RPMI7951 (cell line): ENCODE data around the gene S1PR1. TPM values are rescaled to one million over a fixed set of nuclear protein-coding genes. Genes with fewer than 3 reads are reported as not detected.
"Not testable (repeated sequence)": the region's sequence is repeated elsewhere in the genome, so short reads cannot be mapped to it uniquely, and the experiment has no call there.

Experiments
- DNase-seq: peaks from one replicate; pipeline ENCODE4 v3.0.0-alpha.2; 2012; ENCODE audit warnings: low read depth
- total RNA-seq: library from RNA; depleted of rRNA; stranded (reverse); fragments of >200 nt; shearing (Covaris generic); gene quantifications from 2 replicates; pipeline ENCODE4 v1.2.3, GENCODE V29; 2014

The S1PR1 gene
- total RNA-seq, 1 experiment from 2014 or later = 0.84 TPM

DNA sequence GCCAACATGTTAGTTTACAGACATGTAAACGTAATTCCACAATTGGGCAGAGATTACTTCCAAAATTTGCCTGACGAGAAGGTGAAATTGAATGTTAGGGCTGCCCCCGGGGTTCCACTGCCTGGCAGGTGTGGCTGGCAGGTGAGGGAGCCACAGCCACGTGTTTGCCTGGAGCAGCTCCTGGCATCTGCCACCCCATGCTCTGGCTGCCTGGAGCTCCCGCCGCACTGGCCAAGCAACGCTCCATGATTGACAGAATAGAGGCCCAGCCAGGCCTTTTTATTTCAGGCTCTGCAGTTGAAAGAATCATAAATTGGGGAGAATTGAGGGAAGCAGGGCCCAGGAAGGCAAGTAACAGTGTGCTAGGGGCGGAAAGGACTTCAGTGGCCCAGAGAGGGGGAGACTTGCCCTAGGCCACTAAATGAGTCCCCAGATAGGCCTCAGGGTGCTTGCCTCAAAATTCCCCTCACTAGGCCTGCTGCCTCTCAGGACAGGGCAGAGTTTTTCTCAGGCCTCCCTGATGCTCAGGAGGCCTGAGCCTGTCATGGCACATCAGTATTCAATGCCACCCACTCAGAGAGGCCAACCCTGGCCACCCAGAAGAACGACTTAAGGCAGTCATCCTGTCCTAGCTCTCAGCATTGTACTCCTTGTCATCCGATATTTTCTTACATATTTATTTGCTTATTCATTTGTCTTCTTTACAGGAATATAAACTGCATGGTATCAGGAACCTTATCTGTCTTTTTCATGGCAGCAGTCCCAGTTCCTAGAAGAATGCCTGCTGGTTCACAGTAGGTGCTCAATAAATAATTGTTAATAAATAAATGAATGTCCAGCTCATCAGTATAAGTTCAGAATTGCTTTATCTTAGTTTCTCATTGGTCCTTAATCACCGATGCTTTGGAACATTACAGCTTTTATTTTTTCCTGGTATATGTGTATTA lies 16.6 kb upstream of the S1PR1 start:
- DNase-seq = no peak

DNA sequence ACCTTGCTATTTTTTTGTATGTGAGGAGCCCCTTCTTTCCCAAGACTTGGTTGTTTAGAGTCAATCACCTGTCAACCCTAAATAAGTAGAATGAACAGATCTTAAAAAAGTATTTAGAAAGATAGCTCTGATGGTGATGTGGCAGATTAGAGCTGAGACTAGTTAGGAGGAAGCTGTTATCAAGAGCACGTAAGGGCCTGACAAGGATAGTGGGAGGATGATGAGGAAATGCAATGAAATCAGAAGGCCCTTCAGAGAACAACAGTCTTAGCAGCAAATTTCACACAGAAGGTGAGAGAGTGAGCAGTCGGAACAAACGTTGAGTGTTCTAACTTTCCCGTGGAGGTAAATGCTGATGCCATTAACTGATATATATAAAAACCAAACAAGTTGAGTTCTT lies 15.9 kb upstream of the S1PR1 start:
- no peak for DNase-seq

DNA sequence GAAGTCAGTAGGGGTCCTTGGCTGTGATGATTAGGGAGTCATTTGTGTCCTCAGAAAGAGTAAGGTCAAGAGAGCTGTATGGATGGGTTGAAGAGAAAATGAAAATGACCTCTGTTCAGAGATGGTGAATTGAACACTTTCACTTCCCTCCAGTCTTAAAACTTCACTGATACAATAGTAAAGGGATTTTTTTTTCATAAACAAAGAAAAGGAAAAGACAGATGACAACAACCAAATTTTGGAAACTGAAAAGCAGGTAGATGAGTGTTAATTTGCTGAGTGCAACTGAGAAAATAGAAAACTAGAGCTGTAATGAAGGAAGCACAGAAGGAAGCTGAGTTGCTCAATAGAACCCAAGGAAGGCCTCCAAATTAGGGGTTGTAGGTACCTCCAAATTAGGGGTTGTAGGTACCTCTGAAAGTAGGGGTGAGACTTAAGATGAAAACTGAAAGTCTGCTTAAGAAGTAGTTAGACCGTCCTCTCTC lies 14.8 kb upstream of the S1PR1 start:
- no peak for DNase-seq

DNA sequence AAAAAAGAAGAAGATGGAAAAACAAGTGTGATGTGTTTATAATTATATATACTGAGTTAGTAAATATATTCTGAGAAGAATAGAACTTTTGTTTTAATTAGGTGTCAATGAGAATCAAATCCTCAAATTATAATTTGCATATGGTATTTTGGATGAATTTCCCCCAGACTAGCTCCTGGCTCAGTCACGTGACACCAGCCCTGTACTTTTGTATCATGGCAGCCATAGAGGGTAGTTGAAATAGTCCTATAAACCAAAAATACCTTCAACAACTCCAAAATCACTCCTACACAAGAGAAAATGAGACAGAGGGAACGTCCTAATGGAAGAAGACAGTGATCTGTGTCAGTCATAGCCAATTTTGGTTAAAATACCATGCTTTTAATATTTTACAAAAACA lies 9.0 kb upstream of the S1PR1 start:
- DNase-seq = no peak

DNA sequence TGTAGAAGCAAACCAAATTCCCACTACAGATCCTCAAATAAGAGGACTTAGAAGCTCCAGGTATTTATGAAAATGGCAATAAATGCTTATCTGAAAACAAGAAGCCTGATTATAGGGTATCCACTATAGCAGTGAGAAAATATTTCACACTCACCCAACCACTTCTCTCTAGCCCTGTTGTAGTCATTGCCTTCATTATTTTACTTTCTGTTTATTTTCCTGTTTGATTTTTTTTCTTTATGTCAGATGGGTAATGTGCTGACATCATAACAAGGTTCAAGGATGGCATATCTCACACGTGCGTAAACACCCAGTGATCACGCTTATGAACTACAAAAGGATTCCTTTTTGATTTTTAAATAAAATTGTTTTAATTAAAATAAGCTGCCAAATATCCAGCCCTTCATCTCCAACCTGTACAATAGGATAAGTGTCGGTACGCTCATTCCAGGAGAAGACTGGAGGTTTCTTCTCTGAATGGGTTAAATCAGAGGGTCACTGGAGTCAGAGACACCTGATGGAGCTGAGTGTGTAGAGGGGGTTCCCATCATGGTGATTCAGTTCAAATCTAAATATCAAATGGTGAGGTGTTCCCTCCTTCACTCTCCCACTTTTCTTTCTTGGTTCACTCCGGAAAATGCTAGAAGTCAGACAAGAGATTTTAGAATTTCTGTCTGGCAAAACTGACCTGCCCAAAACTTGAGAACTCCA lies 8.2 kb upstream of the S1PR1 start:
- DNase-seq = no peak

DNA sequence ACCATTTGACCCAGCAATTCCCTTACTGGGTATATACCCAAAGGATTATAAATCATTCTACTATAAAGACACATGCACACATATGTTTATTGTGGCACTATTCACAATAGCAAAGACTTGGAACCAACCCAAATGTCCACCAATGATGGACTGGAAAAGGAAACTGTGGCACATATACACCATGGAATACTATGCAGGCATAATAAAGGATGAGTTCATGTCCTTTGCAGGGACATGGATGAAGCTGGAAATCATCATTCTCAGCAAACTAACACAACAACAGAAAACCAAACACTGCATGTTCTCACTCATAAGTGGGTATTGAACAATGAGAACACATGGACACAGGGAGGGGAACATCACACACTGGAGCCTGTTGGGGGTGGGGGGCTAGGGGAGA lies 4.6 kb upstream of the S1PR1 start:
- DNase-seq = not testable (repeated sequence)

DNA sequence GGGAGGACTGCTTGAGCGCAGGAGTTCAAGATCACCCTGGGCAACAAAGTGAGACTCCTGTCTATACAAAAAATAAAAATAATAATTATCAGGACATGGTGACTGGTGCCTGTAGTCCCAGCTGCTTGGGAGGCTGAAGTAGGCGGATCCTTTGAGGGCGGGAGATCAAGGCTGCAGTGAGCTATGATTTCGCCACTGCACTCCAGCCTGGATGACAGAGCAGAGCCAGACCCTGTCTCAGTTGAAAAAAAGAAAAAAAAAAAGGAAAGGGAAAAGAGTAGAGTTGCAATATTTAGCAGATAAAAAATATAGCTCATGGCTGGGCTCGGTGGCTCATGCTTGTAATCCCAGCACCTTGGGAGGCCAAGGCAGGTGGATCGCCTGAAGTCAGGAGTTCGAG lies 3.3 kb upstream of the S1PR1 start:
- no peak for DNase-seq

DNA sequence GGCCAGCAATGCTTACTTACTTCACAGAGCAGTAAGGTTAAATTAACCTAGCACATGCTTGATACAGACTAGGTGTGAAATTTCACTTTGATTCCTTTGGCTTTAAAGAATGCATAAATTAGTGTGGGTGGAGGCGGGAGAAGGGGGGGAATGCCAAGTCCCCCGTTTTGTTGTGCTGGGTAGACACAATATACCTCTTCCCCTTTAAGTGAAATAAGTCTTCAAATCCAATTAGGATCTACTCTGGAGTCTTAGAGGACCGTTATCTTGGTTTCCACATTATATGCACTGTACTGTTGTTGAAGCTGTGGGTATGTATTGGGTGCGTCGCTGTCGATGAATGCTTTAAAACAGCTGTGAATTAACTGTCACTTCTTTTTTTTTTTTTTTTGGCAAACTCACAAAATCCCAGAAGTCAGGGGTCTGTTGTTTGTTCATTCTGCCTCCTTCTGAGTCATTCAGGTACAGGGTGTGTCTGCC lies 1.6 kb upstream of the S1PR1 start:
- no peak for DNase-seq

DNA sequence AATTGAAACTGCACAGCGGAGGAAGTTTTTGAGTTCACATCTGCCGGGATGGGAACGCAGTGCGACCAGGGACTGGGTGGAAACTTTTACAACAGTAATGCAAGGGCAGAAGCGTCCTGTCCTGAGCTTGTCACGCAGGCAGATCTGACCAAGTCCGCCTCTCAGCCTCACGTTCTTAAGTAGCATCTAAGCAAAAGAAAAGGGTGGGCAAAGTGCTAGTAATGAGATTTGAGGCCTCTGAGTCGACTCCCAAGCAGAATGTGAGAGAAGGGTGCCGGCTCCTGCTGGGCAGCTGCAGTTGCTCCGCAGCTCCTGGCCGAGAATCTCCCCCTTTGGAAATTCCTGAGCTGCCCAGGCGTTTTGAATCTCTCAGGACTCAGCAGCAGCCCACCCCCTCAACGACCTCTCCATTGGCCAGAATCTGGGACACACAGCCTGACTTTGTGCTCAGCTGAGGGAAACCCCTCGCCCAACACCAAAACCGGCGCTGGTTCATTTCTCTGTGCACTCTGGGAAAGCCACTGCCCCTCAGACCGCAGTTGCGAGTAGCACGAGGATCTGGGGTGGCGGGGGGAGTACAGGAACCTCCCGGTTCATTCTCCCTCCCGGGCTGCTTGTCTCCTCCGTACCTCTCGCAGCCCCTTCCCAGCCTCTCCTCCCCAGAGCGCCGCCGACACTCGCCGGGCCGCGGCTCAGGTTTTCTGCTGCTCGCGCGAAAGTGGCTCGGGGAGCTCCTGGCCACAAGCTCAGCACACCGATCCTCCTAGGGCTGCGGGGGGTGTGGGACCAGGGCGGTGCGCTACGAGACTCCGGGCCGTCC lies 913 bp upstream of the S1PR1 start:
- DNase-seq = peak; percentile 36

DNA sequence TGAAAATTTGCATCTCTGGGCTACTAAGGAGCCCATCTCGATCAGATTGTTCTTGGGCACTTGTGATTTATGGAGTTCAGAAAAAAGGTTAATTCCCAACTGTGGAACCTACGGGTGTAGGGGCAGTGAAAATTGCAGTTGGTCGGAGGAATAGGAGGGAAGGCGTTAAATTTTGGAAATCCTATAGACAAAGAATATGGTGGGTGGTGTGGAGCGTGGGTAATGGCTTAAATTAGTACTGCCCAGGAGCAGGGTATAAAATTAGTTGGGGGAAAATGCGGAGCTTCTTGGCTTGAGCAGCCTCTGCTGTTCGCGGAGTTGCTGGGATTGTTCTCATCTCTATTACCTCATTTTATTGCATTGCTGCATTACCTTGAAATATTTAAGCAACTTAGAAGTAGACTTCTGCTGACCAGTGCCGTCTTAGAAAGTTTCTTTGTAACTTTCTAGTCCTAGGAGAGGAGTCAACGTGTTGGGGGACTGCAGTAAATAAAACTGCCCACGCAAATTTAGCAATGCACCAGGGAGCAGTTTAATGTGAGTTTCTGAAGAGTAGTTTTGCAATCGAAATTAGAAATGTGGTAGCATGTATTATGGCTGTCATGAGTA lies 514 bp downstream of the S1PR1 start:
- no peak for DNase-seq

DNA sequence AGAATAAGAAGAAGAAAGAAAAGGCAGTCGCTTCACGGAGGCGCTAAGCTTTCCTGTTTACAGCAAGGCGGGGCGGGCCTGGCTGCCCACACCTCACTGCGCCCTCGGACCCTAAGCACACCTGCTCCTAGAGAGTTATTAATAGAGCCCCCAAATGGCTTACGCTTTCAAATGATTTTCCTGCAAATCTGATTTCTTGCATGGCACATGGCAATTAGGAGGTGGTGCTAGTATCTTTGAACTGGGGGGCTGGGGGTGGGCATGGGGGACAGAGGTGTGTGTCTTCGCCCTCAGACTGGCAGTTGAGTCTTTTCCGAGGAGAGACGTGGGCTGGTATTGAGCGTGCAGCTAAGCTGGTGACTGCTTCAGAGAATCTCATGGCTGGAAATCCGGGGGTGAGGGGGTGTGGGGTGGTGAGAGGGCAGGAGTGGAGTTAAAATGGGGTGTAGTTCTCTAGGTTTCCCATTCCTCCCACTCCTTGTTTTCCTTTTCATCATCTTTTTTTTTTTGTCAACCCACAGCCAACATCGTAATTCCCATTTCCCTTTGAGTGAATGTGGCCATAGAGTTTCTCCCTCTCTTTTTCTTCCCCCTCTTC lies 1.3 kb downstream of the S1PR1 start:
- no peak for DNase-seq

DNA sequence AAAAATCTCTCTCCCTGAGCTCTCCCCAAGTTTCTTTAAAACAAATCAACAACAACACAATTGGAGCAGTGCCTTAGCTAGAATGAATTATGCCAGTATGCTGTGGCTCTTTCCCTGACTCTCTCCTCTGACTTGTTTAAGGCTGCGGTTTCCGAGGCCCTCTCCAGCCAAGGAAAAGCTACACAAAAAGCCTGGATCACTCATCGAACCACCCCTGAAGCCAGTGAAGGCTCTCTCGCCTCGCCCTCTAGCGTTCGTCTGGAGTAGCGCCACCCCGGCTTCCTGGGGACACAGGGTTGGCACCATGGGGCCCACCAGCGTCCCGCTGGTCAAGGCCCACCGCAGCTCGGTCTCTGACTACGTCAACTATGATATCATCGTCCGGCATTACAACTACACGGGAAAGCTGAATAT lies 1.9 kb downstream of the S1PR1 start:
- DNase-seq = peak; percentile 87

DNA sequence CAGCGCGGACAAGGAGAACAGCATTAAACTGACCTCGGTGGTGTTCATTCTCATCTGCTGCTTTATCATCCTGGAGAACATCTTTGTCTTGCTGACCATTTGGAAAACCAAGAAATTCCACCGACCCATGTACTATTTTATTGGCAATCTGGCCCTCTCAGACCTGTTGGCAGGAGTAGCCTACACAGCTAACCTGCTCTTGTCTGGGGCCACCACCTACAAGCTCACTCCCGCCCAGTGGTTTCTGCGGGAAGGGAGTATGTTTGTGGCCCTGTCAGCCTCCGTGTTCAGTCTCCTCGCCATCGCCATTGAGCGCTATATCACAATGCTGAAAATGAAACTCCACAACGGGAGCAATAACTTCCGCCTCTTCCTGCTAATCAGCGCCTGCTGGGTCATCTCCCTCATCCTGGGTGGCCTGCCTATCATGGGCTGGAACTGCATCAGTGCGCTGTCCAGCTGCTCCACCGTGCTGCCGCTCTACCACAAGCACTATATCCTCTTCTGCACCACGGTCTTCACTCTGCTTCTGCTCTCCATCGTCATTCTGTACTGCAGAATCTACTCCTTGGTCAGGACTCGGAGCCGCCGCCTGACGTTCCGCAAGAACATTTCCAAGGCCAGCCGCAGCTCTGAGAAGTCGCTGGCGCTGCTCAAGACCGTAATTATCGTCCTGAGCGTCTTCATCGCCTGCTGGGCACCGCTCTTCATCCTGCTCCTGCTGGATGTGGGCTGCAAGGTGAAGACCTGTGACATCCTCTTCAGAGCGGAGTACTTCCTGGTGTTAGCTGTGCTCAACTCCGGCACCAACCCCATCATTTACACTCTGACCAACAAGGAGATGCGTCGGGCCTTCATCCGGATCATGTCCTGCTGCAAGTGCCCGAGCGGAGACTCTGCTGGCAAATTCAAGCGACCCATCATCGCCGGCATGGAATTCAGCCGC lies 2.5 kb downstream of the S1PR1 start:
- DNase-seq = no peak

DNA sequence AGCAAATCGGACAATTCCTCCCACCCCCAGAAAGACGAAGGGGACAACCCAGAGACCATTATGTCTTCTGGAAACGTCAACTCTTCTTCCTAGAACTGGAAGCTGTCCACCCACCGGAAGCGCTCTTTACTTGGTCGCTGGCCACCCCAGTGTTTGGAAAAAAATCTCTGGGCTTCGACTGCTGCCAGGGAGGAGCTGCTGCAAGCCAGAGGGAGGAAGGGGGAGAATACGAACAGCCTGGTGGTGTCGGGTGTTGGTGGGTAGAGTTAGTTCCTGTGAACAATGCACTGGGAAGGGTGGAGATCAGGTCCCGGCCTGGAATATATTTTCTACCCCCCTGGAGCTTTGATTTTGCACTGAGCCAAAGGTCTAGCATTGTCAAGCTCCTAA lies 3.2 kb downstream of the S1PR1 start:
- no peak for DNase-seq

DNA sequence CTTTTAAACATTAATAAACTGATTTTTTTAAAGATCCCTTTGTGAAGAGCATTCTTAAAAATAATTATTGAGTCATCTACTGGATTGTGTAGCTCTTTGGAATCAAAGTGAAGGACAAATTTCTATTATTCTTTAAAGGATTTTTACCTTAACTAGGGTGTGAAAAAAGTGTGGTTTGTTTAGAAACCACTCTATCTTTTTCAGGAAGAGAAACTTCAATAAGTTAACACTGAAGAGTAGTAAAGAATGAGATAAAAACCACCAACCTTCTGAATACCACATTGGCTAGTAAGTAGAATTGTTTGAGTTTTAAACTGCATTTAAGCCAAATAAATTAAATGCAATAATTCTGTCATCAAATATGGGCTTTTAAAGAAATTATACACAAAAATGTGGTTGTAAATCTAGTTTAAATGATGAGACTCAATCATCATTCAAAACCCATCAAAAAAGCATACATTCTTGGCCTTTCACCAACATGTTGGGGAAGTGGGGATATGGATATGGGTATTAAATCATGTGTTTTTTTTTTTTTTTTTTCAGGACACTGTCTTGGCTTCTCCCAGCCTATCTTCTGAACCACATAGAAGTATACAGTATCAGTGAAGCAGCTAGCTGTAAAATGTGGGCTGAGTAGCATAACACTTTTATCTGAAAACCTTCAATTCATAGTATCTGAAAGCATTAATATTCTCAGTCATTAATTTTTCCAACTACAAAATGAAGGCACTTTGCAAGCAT lies 4.8 kb downstream of the S1PR1 start:
- DNase-seq = no peak

DNA sequence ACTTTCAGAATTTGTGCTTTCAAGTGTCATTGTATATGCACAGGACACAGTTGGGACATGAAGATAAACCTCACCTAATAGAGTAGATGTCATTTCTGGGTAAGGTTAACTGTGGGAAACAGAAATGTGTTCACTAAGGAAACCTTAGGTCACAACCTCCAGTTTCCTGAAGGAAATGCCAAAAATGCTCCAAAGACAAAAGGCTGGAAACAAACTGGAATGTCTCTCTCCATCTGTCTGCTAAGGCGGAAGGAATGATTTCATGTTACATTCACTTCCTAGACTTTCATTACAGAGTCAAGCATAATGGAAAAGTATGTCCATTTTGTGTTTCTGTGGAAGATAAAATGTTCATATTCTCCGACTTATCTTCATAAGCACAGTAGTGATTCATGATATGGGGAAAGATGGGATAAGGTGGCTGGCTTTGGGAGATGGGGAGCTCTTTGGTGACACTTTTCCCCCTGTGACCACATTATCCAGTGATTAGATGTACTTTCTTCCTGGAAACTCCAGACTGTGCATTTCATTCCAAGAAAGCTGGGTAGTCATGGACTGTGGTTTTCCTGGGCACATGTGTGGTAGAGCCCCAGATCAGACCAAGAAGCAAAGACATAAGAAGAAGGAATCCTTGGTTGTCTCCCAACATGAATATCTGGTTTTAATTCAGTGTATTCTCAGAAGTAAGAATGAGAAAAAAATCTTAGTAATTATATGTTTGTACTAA lies 5.7 kb downstream of the S1PR1 start:
- DNase-seq = no peak

DNA sequence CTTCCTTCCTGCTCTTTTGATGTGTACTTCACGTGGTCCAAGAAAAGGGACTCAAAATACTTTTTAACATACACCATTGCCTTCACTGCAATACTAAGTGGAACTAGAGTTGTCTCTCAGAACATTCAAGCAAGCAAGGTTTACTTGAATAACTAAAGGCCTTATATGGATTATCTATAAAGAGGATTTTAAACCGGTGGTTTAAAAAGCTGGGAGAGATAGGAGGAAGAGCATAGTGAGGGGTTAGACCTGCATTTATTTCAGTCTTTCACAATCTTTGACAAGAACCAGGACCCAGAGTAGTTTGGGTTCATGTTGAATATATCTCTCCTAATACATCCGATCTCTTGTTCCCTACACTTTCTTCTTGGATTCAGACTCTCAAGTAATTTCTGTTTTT lies 6.9 kb downstream of the S1PR1 start:
- no peak for DNase-seq

DNA sequence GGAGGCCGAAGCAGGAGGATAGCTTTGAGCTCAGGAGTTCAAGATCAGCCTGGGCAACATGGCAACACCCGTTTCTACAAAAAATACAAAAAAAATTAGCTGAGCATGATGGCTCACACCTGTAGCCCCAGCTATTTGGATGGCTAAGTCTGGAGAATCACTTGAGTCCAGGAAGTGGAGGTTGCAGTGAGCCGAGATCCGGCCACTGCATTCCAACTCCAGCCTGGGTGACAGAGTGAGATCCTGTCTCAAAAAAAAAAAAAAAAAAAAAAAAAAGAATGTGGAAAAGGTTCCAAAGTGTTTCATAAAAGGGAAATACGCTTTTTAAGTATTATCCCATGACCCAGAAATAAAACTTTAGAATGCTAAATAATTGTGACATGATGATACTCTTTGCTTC lies 8.0 kb downstream of the S1PR1 start:
- DNase-seq = no peak
